ENCODE data around the gene ABCF2. TPM values are rescaled to one million over a fixed set of nuclear protein-coding genes. Genes with fewer than 3 reads are reported as not detected.

ABCF2 gene
- total RNA-seq, 2 donors from 2014 or later, result 43.3 to 48.9 TPM

GRCh38 chr7:151261529-151261928, 34.5 kb upstream of the ABCF2 start:
- Histone ChIP-seq H3K27me3 (ENCODE audit: control insufficient read depth, insufficient read depth, low read length, poor library complexity, severe bottlenecking) (no peaks in the 10 kb centered on the region), H3K9me3 (ENCODE audit: control insufficient read depth, low read length) (peaks cover 4% of the 10 kb centered on the region), H3K4me1 (ENCODE audit: control insufficient read depth, insufficient read depth, low read length) (peaks cover 13% of the 10 kb centered on the region), H3K4me3 (ENCODE audit: low read length) (no peak overlapping the region), H3K9ac (ENCODE audit: extremely low read depth, low read length, poor library complexity, severe bottlenecking) (no peak overlapping the region), H3K27ac (ENCODE audit: low read depth, low read length) (no peak overlapping the region), H3K36me3 (ENCODE audit: control insufficient read depth, insufficient read depth, low read length) (no peaks in the 10 kb centered on the region)
- no peak for TF ChIP-seq CTCF (conservative IDR thresholded peaks at IDR 0.05)
- 86 to 90% methylated on average over 10 of the region's 10 CpGs for WGBS, 2 experiments (ENCODE audit: insufficient coverage in 1 of 2, insufficient read length in 1 of 2)
- Mint-ChIP-seq H3K36me3 (ENCODE audit: low read depth) (peaks cover 10% of the 10 kb centered on the region), H3K9me3 (peaks cover 7% of the 10 kb centered on the region), H3K4me3 (no peak overlapping the region), H3K27ac (peak overlapping the region; percentile 41), H3K4me1 (peaks cover 25% of the 10 kb centered on the region), H3K27me3 (ENCODE audit: insufficient read depth) (peaks cover 44% of the 10 kb centered on the region)
- DNase-seq, result no peak

GRCh38 chr7:151260883-151261282, 33.9 kb upstream of the ABCF2 start:
- peaks cover 7% of the 10 kb centered on the region for H3K9me3 Mint-ChIP-seq
- TF ChIP-seq CTCF (conservative IDR thresholded peaks at IDR 0.05), result no peak
- peaks cover 4% of the 10 kb centered on the region for H3K9me3 ChIP-seq (ENCODE audit: control insufficient read depth, low read length)
- H3K27me3 Mint-ChIP-seq (ENCODE audit: insufficient read depth), result peaks cover 49% of the 10 kb centered on the region
- peaks cover 10% of the 10 kb centered on the region for H3K36me3 Mint-ChIP-seq (ENCODE audit: low read depth)
- no peaks in the 10 kb centered on the region for H3K27me3 ChIP-seq (ENCODE audit: control insufficient read depth, insufficient read depth, low read length, poor library complexity, severe bottlenecking)
- H3K27ac ChIP-seq (ENCODE audit: low read depth, low read length), result no peak overlapping the region
- peaks cover 28% of the 10 kb centered on the region for H3K4me1 Mint-ChIP-seq
- no peaks in the 10 kb centered on the region for H3K36me3 ChIP-seq (ENCODE audit: control insufficient read depth, insufficient read depth, low read length)
- DNase-seq, result no peak
- H3K4me3 ChIP-seq (ENCODE audit: low read length), result no peak overlapping the region
- H3K27ac Mint-ChIP-seq, result no peak overlapping the region
- peaks cover 13% of the 10 kb centered on the region for H3K4me1 ChIP-seq (ENCODE audit: control insufficient read depth, insufficient read depth, low read length)
- 85 to 97% methylated on average over 7 to 8 of the region's 8 CpGs for WGBS, 2 experiments (ENCODE audit: insufficient coverage in 1 of 2, insufficient read length in 1 of 2)
- H3K9ac ChIP-seq (ENCODE audit: extremely low read depth, low read length, poor library complexity, severe bottlenecking), result no peak overlapping the region
- no peak overlapping the region for H3K4me3 Mint-ChIP-seq

GRCh38 chr7:151260471-151260870, 33.5 kb upstream of the ABCF2 start:
- Mint-ChIP-seq H3K27me3 (ENCODE audit: insufficient read depth) (peaks cover 49% of the 10 kb centered on the region), H3K36me3 (ENCODE audit: low read depth) (peaks cover 10% of the 10 kb centered on the region), H3K4me1 (peaks cover 28% of the 10 kb centered on the region), H3K4me3 (no peak overlapping the region), H3K9me3 (peaks cover 7% of the 10 kb centered on the region), H3K27ac (no peak overlapping the region)
- no peak overlapping the region for H3K27ac ChIP-seq (ENCODE audit: low read depth, low read length)
- 94 to 95% methylated on average over 5 to 11 of the region's 11 CpGs for WGBS, 2 experiments (ENCODE audit: insufficient coverage in 1 of 2, insufficient read length in 1 of 2)
- H3K4me3 ChIP-seq (ENCODE audit: low read length), result no peak overlapping the region
- DNase-seq, result no peak
- peaks cover 13% of the 10 kb centered on the region for H3K4me1 ChIP-seq (ENCODE audit: control insufficient read depth, insufficient read depth, low read length)
- peaks cover 4% of the 10 kb centered on the region for H3K9me3 ChIP-seq (ENCODE audit: control insufficient read depth, low read length)
- no peak overlapping the region for H3K9ac ChIP-seq (ENCODE audit: extremely low read depth, low read length, poor library complexity, severe bottlenecking)
- TF ChIP-seq CTCF (conservative IDR thresholded peaks at IDR 0.05), result no peak
- H3K27me3 ChIP-seq (ENCODE audit: control insufficient read depth, insufficient read depth, low read length, poor library complexity, severe bottlenecking), result no peaks in the 10 kb centered on the region
- no peaks in the 10 kb centered on the region for H3K36me3 ChIP-seq (ENCODE audit: control insufficient read depth, insufficient read depth, low read length)

All from endodermal cell (in vitro differentiated cells).